ENCODE results near the gene NOTO.

GRCh38 chr2:73253400-73253799, 51.0 kb downstream of the NOTO start:
- TF ChIP-seq POLR2AphosphoS5 (IDR thresholded peaks at IDR 0.05; ENCODE audit: low read depth, low read length), result no peak; the same call in 1 of the 2 replicates
- TF ChIP-seq POLR2A (IDR thresholded peaks at IDR 0.05; ENCODE audit: low read depth, low read length), result no peak
- no peak for TF ChIP-seq PAX5 (IDR thresholded peaks at IDR 0.05; ENCODE audit: insufficient read depth, low read length, severe bottlenecking)
- TF ChIP-seq SPI1 (IDR thresholded peaks at IDR 0.05; ENCODE audit: low read depth, low read length), result no peak
- no peak for TF ChIP-seq TAF1 (IDR thresholded peaks at IDR 0.05; ENCODE audit: low read depth, low read length)

Data from GM12891 (cell line).